Measurements from ENCODE around the gene ACSM6. TPM values are rescaled to one million over a fixed set of nuclear protein-coding genes. Genes with fewer than 3 reads are reported as not detected.

The ACSM6 gene
- total RNA-seq, 2 experiments from 2014 or later: not detected

DNA sequence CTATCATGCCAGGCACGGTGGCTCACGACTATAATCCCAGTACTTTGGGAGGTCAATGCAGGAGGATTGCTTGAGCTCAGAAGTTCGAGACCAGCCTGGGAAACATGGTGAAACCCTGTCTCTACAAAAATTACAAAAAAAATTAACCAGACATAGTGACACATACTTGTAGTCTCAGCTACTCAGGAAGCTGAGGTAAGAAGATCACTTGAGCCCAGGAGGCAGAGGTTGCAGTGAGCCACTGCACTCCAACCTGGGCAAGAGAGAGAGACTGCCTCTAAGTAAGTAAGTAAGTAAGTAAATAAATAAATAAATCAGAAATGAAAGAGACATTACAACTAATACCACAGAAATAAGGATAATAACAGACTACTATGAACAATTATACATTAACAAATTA, 60.6 kb downstream of the ACSM6 start:
- Mint-ChIP-seq H3K27me3 (peaks cover 30% of the 10 kb centered on the region), H3K4me3 (no peak overlapping the region), H3K4me1 (peaks cover 17% of the 10 kb centered on the region), H3K27ac (peak overlapping the region; percentile 16), H3K9me3 (ENCODE audit: low read depth) (peaks cover 4% of the 10 kb centered on the region), H3K36me3 (peaks cover 12% of the 10 kb centered on the region)
- CTCF ChIA-PET: interaction anchor here (0.8 to 1.0 kb wide), 2 partner anchors 11 to 108 kb away, joined by 3 to 5 read pairs; no protein-coding TSS in a partner anchor
- no peak for DNase-seq
- ATAC-seq: peak; percentile 63

DNA sequence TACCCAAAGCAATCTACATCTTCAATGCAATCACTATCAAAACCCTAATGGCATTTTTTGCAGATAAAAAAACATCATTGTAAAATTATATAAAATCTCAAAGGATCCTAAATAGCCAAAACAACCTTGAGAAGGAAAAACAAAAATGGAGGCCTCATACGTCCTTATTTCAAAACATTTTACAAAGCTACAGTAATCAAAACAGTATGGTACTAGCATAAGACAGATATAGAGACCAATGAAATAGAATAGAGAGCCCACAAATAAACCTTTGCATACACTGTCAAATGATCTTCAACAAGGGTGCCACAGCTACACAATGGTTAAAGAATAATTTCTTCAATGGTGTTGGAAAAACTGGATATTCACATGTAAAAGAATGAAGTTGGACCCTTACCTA, 62.2 kb downstream of the ACSM6 start:
- DNase-seq (no peak), ATAC-seq (no peak)
- no peak overlapping the region for H3K27ac Mint-ChIP-seq
- peaks cover 17% of the 10 kb centered on the region for H3K4me1 Mint-ChIP-seq
- peaks cover 27% of the 10 kb centered on the region for H3K27me3 Mint-ChIP-seq
- peaks cover 12% of the 10 kb centered on the region for H3K36me3 Mint-ChIP-seq
- CTCF ChIA-PET: interaction anchor here (2.8 kb wide), 1 partner anchor 10 kb away, joined by 14 read pairs; no protein-coding TSS in a partner anchor
- H3K9me3 Mint-ChIP-seq (ENCODE audit: low read depth): peaks cover 4% of the 10 kb centered on the region
- H3K4me3 Mint-ChIP-seq: no peak overlapping the region

DNA sequence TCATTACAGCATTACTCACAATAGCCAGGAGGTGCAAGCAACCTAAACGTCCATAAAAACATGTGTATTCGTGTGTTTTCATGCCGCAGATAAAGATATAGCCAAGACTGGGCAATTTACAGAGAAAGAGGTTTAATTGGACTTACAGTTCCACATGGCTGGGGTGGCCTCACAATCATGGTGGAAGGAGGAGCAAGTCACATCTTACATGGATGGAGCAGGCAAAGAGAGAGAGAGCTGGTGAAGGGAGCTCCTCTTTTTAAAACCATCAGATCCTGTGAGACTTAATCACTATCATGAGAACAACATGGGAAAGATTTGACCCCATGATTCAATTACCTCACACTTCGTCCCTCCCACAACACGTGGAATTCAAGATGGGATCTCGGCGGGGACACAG, 63.8 kb downstream of the ACSM6 start:
- DNase-seq (no peak), ATAC-seq (no peak)
- Mint-ChIP-seq H3K27ac (no peak overlapping the region), H3K36me3 (peaks cover 12% of the 10 kb centered on the region), H3K4me1 (peaks cover 17% of the 10 kb centered on the region), H3K4me3 (no peak overlapping the region), H3K27me3 (peaks cover 13% of the 10 kb centered on the region), H3K9me3 (ENCODE audit: low read depth) (peaks cover 4% of the 10 kb centered on the region)
- CTCF ChIA-PET: interaction anchor here (1.3 to 2.8 kb wide), 2 partner anchors 11 to 107 kb away, joined by 4 to 14 read pairs; no protein-coding TSS in a partner anchor

DNA sequence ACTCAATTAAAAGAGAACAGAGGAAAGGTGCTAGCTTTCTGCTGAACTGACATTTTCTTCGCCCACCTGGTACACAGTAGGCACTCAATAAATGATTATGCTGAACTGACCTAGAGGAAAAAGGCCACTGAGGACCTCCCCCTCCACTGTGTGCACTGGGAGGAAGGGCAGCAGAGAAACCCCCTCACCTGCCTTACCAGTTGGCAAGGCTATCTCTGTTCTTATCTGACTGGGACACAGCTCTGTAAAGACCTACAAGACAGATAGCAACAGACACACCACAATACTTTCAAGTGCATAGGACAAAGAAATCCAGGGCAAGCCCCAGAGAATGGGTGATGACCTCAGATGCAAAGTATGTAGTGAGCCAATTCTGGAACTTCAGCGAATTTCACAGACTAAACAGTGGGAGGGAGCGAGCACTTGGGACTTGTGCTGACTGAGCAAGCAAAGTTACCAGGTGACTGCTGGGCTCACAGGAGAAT, 66.4 kb downstream of the ACSM6 start:
- peaks cover 4% of the 10 kb centered on the region for H3K9me3 Mint-ChIP-seq (ENCODE audit: low read depth)
- peaks cover 12% of the 10 kb centered on the region for H3K36me3 Mint-ChIP-seq
- no peak overlapping the region for H3K27ac Mint-ChIP-seq
- H3K4me1 Mint-ChIP-seq: peaks cover 5% of the 10 kb centered on the region
- peaks cover 11% of the 10 kb centered on the region for H3K27me3 Mint-ChIP-seq
- CTCF ChIA-PET: no interaction called here
- ATAC-seq (no peak), DNase-seq (no peak)
- H3K4me3 Mint-ChIP-seq: no peak overlapping the region

DNA sequence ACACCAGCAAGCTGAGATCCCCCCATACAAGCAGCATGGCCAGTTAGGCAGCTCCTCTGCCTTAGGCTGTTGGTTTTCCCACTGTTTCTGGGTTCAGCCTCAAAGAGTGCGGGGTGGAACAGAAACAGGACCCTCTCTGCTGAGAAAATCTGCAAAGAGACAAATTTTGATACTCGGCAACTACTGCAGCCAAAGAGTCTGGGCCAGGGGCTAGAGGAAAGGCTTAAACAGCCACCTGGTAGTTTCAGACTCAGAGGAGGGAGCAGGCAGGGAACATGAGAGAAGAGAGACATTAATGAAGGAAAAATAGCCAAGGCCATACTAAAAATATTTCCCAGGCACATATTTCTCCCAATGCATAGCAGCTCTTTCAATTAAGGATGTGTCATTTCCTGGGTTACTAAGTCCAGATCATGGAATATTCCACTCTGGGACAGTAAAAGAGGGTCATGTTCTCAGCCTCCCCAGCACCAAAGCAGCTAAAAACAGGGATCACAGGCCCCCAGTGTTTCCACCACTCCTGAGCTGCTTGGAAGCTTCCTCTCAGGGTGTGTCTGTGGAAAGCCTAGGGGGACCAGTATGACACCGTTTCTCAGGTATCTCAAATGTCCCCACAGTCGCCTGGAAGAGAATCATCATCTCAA, 67.0 kb downstream of the ACSM6 start:
- Mint-ChIP-seq H3K4me1 (no peaks in the 10 kb centered on the region), H3K27ac (no peak overlapping the region)

DNA sequence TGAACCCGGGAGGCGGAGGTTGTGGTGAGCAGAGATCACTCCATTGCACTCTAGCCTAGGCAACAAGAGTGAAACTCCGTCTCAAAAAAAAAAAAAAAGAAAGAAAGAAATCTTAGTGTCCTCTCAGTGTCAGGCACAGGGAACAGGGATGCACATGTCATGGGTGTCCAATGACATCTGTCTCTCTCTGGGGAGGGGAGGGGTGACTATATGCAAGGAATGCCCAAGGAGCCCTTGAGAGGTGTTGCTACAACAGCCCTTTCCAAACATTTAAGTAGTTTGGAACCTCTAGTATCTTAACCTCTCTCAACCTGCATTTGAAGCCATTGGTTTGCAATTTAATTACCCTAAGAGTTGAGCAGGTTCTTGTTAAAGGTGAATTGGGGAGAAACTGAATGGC, 67.9 kb downstream of the ACSM6 start:
- Mint-ChIP-seq H3K9me3 (ENCODE audit: low read depth) (no peaks in the 10 kb centered on the region), H3K27me3 (peaks cover 8% of the 10 kb centered on the region), H3K4me1 (no peaks in the 10 kb centered on the region), H3K4me3 (no peak overlapping the region), H3K27ac (no peak overlapping the region), H3K36me3 (peaks cover 2% of the 10 kb centered on the region)
- DNase-seq: no peak
- CTCF ChIA-PET: no interaction called here
- no peak for ATAC-seq

More for the DNA sequence above, 67.0 kb downstream of the ACSM6 start:
- CTCF ChIA-PET: no interaction called here
- peaks cover 7% of the 10 kb centered on the region for H3K36me3 Mint-ChIP-seq
- no peak overlapping the region for H3K4me3 Mint-ChIP-seq
- ATAC-seq (no peak), DNase-seq (no peak)
- no peaks in the 10 kb centered on the region for H3K9me3 Mint-ChIP-seq (ENCODE audit: low read depth)
- peaks cover 7% of the 10 kb centered on the region for H3K27me3 Mint-ChIP-seq

DNA sequence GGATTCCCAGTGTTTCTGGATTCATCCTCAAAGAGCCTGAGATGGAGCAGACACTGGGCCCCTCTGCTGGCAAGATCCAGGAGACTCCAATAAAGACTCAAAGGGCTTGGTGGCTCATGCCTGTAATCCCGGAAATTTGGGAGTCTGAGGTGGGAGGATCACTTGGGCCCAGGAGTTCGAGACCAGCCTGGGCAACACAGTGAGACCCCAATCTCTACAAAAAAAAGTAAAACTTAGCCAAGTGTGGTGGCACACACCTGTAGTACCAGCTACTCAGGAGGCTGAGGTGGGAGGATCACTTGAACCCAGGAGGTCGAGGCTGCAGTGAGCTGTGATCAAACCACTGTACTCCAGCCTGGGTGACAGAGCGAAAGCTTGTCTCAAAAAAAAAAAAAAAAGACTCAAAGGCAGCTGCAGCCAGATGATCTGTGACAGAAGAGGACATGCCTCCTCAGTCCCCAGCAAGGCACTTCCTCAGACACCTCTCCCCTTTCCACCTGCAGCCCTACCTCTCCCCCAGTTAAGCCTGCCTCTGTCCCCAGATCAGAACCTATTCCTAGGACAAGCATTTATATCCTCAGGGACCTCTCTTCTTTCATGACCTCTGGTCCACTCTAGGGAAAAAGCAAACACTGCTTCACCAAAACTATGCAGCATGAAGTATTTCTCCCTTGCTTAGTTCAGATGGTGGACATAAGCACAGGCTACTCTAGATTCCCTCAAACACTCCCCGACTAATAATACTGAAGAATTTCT, 68.9 kb downstream of the ACSM6 start:
- ATAC-seq (no peak), DNase-seq (no peak)
- no peaks in the 10 kb centered on the region for H3K4me1 Mint-ChIP-seq
- no peaks in the 10 kb centered on the region for H3K9me3 Mint-ChIP-seq (ENCODE audit: low read depth)
- H3K4me3 Mint-ChIP-seq: no peak overlapping the region
- no peaks in the 10 kb centered on the region for H3K36me3 Mint-ChIP-seq
- no peak overlapping the region for H3K27ac Mint-ChIP-seq
- CTCF ChIA-PET: no interaction called here
- peaks cover 8% of the 10 kb centered on the region for H3K27me3 Mint-ChIP-seq

DNA sequence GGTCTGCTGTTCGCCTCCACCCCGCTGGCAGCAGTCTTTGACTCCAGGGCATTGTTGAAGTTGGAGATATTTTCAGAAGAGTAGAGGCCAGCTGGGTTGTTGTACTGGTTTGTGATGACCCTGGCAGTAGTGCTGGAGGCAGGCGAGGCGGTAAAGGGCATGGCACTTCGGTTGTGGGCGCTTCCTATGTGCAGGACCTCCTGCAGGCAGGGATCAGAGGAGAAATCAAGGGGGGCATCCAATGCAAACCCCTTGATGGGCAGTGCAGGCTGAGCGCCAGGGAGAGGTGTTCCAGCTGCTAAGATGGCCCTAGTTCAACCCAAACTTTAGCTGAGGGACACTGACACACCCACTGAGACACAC, 69.8 kb downstream of the ACSM6 start:
- H3K4me1 Mint-ChIP-seq: no peaks in the 10 kb centered on the region
- peaks cover 8% of the 10 kb centered on the region for H3K27me3 Mint-ChIP-seq
- H3K27ac Mint-ChIP-seq: no peak overlapping the region
- DNase-seq: no peak
- CTCF ChIA-PET: interaction anchor here (1.6 kb wide), 1 partner anchor 99 kb away, joined by 8 read pairs; no protein-coding TSS in a partner anchor
- no peaks in the 10 kb centered on the region for H3K9me3 Mint-ChIP-seq (ENCODE audit: low read depth)
- ATAC-seq: no peak
- no peak overlapping the region for H3K4me3 Mint-ChIP-seq
- peaks cover 1% of the 10 kb centered on the region for H3K36me3 Mint-ChIP-seq

DNA sequence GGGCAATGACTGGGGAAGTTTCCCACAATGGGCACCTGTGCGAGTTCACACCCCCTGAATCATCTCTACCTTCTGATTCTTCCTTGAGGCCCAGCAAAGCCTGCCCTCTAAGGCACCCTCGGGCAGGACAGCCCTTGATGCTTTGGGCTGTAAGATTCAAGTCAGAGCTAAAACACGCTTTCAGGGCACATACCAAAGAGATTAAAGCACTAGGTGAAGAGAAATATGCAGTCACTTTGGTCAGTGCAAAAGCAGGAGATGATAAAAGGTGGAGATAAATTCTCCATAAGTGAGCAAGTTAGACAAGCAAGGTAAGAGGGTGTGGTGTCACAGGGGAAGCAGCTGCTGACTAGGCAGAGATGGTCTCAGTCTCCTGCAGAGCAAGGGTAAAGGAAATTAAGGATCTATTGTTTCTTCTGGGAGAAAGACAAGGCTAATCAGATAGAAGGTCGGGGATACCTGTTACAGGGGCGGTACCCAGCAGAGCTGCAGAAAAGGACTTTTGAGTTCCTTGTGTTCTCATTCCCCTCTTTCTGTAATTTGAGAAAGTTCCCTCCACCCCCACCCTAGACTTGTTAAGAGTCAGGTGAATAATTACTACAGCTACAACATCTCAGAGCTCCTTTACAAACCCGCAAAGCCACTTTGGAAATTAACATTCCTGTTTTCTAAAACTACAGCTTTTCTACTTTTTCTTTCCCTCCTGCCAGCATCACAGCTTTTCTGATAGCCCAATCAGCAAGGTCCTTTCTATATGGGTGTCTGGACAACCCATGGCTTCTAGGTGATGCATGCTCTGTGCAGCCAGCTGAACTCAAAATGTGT, 70.4 kb downstream of the ACSM6 start:
- Mint-ChIP-seq H3K4me1 (no peaks in the 10 kb centered on the region), H3K36me3 (peaks cover 1% of the 10 kb centered on the region), H3K9me3 (ENCODE audit: low read depth) (no peaks in the 10 kb centered on the region), H3K27me3 (peaks cover 8% of the 10 kb centered on the region), H3K4me3 (no peak overlapping the region), H3K27ac (no peak overlapping the region)
- CTCF ChIA-PET: interaction anchor here (1.0 to 1.6 kb wide), 2 partner anchors 99 to 131 kb away, joined by 3 to 8 read pairs; no protein-coding TSS in a partner anchor
- no peak for ATAC-seq
- DNase-seq: no peak

DNA sequence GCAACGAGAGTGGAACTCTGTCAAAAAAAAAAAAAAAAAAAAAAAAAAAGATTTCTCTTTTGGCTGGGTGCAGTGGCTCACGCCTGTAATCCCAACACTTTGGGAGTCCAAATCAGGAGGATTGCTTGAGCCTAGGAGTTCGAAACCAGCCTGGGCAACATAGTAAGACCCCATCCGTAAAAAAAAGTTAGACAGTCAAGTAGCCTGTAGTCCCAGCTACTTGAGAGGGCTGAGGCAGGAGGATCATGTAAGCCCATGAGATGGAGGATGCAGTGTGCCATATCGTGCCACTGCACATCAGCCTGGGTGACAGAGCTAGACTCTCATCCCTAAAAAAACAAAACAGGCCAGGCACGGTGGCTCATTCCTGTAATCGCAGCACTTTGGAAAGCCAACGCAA, 71.5 kb downstream of the ACSM6 start:
- peaks cover 8% of the 10 kb centered on the region for H3K27me3 Mint-ChIP-seq
- peaks cover 1% of the 10 kb centered on the region for H3K36me3 Mint-ChIP-seq
- no peak for ATAC-seq
- no peak overlapping the region for H3K27ac Mint-ChIP-seq
- no peaks in the 10 kb centered on the region for H3K4me1 Mint-ChIP-seq
- CTCF ChIA-PET: interaction anchor here (1.6 kb wide), 1 partner anchor 98 kb away, joined by 8 read pairs; no protein-coding TSS in a partner anchor
- H3K4me3 Mint-ChIP-seq: no peak overlapping the region
- H3K9me3 Mint-ChIP-seq (ENCODE audit: low read depth): no peaks in the 10 kb centered on the region
- DNase-seq: no peak

DNA sequence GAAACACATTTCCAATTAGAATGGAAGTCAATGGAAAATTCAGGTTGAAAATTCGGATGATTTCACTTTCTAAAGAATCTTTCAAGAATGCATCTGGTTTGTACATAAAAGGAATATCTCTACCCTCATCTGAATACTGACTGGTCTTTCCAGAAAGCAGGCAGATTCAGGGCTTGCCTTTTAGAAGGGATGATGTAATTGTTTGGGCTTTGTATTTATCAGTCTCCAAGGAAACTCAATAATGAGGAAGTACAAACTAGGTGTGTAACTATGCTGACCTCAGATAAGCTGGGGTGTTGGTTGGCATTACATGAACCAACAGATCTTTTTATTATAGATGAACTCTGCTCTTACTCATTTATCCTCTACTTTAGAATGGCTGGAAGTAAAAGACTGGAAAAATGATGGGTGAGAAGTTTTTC, 72.6 kb downstream of the ACSM6 start:
- CTCF ChIA-PET: no interaction called here
- H3K4me1 Mint-ChIP-seq: no peaks in the 10 kb centered on the region
- H3K4me3 Mint-ChIP-seq: no peak overlapping the region
- peak; percentile 42 for ATAC-seq
- peaks cover 8% of the 10 kb centered on the region for H3K27me3 Mint-ChIP-seq
- DNase-seq: no peak
- H3K9me3 Mint-ChIP-seq (ENCODE audit: low read depth): no peaks in the 10 kb centered on the region
- H3K36me3 Mint-ChIP-seq: peaks cover 1% of the 10 kb centered on the region
- no peak overlapping the region for H3K27ac Mint-ChIP-seq

DNA sequence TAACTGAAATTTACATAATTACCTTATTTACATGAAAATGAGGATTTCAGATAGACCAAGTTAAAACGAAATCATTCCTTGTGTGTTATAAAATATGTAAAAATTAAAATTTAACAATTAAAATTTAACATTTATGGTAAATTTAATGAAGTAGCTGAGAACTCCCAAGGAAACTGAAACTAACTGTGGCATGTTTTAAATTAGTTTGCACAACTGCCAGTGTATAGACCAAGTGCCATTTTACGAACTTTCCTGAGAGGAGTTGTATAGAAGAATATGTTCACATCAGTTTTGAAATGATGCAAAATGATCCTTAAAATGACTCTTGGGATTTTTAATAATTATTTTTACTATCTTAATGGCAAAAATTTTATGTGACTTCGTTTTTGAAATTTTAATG, 73.2 kb downstream of the ACSM6 start:
- no peak for DNase-seq
- Mint-ChIP-seq H3K4me3 (no peak overlapping the region), H3K27ac (no peak overlapping the region), H3K27me3 (peaks cover 8% of the 10 kb centered on the region), H3K36me3 (peaks cover 1% of the 10 kb centered on the region), H3K9me3 (ENCODE audit: low read depth) (no peaks in the 10 kb centered on the region), H3K4me1 (no peaks in the 10 kb centered on the region)
- CTCF ChIA-PET: interaction anchor here (1.0 kb wide), 1 partner anchor 24 kb away, joined by 3 read pairs; no protein-coding TSS in a partner anchor
- ATAC-seq: no peak

DNA sequence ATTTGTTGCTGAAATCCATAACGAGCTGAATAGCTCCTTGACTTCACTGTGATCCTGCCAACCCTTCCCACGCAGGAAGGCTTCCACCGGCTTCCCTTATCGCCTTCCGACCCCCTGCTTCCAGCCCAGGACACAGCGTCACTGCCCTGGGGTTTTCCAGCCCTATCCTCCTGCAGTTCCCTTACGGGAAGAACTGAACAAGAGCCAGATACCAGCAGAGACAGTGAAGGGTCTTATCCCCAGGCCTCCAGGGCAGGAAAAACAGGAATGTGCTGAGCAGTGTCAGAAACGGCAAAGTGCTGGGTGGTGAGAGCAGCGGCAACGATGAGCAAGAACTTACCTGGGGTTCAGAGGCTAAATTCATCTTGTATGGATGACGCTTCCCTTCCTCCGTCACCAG, 74.4 kb downstream of the ACSM6 start:
- CTCF ChIA-PET: interaction anchor here (2.9 kb wide), 1 partner anchor 22 kb away, joined by 8 read pairs; no protein-coding TSS in a partner anchor

More for the DNA sequence above, 74.4 kb downstream of the ACSM6 start:
- DNase-seq: no peak
- no peaks in the 10 kb centered on the region for H3K9me3 Mint-ChIP-seq (ENCODE audit: low read depth)
- H3K4me3 Mint-ChIP-seq: no peak overlapping the region
- ATAC-seq: no peak
- H3K27me3 Mint-ChIP-seq: peaks cover 4% of the 10 kb centered on the region
- peaks cover 1% of the 10 kb centered on the region for H3K36me3 Mint-ChIP-seq
- no peaks in the 10 kb centered on the region for H3K4me1 Mint-ChIP-seq
- no peak overlapping the region for H3K27ac Mint-ChIP-seq
